Measurements from ENCODE around the gene ZP2.
"Not testable (repeated sequence)": the region's sequence is repeated elsewhere in the genome, so short reads cannot be mapped to it uniquely, and the experiment has no call there.

The ZP2 gene

DNA sequence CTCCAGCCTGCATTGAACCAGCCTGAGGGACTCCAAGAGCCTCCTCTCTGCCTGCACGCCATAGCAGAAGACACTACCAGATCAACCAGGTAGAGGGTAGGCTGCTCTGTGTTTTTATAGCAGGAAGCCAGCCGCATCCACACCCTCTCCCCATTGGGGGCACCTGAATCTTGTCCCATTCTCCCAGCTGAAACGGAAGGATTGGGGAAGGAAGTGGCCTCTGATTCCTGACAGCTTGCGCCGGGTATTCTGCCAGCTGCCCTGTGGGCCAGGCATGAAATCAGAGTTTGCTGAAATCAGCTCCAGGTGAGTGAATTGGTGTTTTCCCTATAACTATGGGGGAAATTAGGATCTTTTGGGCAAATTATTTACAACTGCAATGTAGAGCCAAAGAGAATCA, at the start of gene ZP2:
ZP2 (minus strand) TSS at position 89 of the 400 bp plus-strand sequence; CDS start at position 62, 27 bp downstream.
- DNase-seq (ENCODE audit: low read depth), result no peak

DNA sequence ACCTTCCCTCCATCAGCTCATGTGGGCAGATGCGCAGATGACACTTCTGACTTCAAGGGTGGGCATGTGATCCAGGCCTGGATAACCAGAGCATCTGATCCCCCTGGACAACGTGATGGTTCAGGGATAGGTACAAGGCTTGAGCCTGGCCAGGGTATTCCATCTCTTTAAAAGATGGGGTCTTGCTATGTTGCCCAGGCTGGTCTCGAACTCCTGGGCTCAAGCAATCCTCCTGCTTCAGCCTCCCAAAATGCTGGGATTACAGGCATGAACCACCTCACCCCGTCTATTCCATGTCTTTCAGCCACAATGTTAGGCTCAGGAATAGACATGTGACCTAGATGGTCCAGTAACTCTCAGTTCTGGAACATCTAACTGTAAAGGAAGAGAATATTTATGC, 45.9 kb upstream of the ZP2 start:
- DNase-seq (ENCODE audit: low read depth), result no peak

- DNase-seq (ENCODE audit: low read depth), result no peak
These were observed 45.3 kb upstream of the ZP2 start for GRCh38 chr16:21256636-21257035.

GRCh38 chr16:21253470-21253869, 42.1 kb upstream of the ZP2 start:
- no peak for DNase-seq (ENCODE audit: low read depth)

DNA sequence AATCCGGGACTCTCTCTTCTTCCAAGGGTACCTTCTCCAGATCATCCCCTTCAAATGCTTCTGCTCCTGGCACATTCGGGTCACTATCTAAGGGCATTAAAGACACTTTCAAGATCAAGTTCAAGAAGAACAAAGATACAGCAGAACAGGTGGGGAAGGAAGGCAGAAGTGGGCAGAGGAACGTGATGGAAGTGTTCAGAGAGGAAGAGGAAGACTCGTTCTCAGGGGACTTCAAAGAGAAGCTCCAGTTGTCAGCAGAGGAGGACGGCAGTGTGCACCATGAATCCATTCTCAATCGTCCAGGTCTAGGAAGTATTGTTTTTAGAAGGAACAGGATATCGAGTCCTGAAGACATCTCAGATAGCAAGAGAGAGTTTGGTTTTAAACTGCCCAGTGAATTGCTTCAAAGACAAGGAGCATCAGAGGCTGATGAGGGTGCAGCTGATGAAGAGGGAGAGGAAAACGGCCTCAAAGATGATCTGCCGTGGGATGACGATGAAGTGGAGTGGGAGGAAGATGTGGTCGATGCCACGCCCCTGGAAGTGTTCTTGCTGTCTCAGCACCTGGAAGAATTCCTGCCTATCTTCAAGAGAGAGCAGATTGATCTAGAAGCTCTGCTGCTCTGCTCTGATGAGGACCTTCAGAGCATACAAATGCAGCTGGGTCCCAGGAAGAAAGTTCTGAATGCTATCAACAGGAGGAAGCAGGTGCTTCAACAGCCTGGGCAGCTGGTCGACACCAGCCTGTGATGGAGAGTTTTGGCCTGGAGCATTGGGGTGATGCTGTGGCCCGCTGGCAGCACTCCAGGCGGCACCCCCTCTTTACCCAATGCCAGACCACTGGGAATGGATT, 38.9 kb upstream of the ZP2 start:
- DNase-seq (ENCODE audit: low read depth), result no peak

GRCh38 chr16:21248179-21248578, 36.8 kb upstream of the ZP2 start:
- not testable (repeated sequence) for DNase-seq (ENCODE audit: low read depth)

DNA sequence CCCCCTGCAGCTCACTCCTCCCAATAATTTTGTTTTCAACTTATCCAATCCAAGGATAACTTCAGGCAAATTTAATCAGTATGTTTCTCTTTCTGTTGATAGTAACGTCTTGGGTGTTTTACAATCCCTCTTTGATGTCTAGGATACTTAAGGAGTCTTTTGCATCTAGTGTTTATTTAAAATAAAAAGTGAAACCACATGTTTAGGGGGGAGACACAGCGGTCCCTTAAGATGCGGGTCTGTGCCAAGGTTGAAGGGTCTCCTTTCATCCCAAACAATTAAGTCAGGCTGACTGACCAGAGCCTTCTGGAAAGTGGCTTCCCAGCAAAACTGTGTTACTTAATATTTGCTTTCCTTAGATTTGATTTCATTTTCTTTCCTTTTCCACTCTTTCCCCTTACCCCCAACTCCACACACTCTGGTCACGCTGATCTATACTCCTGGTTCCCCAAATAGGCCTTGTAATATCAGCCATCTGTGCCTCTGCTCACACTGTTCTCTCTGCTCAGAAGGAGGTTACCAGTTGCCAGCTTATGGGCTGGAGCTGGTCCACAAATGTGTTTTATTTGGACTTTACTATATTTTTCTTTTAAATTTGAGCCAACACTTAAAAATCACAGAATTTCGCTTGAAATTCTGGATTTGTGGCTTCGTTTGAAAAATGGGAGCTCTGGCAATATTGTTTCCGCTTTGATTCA, 33.3 kb upstream of the ZP2 start:
- DNase-seq (ENCODE audit: low read depth), result no peak

GRCh38 chr16:21242756-21243155, 31.4 kb upstream of the ZP2 start:
- no peak for DNase-seq (ENCODE audit: low read depth)

DNA sequence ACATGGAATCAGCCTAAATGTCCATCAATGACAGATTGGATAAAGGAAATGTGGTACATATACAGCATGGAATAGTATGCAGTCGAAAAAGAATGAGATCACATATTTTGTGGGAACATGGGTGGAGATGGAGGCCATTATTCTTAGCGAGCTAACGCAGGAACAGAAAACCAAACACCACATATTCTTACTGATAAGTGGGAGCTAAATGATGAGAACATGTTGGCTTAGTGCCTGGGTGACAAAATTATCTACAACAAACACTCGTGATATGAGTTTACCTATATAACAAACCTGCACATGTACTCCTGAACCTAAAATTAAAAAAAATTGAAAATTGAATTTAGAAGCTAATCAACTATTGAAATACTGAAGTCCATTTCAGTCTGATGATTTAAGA, 28.3 kb upstream of the ZP2 start:
- no peak for DNase-seq (ENCODE audit: low read depth)

- DNase-seq (ENCODE audit: low read depth), result no peak
These were observed 25.5 kb upstream of the ZP2 start for GRCh38 chr16:21236831-21237230.

- DNase-seq (ENCODE audit: low read depth), result no peak
These were observed 23.8 kb upstream of the ZP2 start for GRCh38 chr16:21235199-21235585.

DNA sequence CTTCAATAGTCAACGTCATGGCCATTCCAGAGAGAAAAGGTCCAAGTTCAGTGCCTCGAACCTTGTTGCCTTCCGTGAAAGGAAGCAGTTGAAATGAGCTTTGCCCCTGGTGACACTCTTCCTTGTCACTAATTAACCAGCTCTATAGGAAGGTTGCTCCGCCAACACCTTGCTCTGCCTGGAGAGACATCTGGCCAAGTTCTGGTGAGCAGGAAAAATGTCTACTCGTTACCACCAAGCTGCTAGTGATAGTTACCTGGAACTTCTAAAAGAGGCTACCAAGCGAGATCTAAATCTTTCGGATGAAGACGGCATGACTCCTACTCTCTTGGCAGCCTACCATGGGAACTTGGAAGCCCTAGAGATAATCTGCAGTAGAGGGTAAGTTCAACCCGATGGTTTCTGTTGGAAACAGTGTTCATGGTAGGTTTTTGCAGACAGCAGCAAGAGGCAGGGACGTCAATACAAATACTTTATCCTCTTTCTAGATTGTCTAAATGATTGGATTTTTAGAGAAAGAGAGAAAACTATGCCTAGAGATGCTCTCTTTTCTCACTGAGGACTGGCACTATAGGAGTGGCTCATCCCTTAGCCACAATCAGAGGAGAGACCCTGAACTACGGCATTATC, 22.3 kb upstream of the ZP2 start, which contains the start of gene ANKS4B:
ANKS4B (plus strand) TSS at position 179 of the 630 bp plus-strand sequence; CDS start at position 218, 39 bp downstream.
- no peak for DNase-seq (ENCODE audit: low read depth)

GRCh38 chr16:21233045-21233520, 21.7 kb upstream of the ZP2 start:
- no peak for DNase-seq (ENCODE audit: low read depth)

- DNase-seq (ENCODE audit: low read depth), result no peak
These were observed 17.0 kb upstream of the ZP2 start for GRCh38 chr16:21228361-21228872.

DNA sequence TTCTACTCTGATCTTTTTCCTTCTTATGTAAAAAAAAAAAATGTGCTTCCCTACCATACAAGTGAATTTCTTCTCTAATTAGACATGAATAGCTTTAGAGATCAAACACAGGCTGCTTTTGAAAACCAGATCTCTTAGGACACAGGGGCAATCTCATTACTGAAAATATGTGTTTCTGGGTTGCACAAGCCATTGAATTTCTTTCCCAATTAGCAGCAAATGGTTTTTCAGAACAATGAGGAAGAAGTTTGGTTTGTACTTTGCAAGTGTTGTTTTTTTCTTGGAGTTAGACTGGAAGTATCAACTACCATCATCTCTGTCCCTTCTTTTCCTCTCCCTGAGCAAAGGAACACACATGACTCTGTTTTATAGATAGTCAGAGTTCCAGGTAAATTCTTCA, 16.5 kb upstream of the ZP2 start:
- DNase-seq (ENCODE audit: low read depth), result no peak

DNA sequence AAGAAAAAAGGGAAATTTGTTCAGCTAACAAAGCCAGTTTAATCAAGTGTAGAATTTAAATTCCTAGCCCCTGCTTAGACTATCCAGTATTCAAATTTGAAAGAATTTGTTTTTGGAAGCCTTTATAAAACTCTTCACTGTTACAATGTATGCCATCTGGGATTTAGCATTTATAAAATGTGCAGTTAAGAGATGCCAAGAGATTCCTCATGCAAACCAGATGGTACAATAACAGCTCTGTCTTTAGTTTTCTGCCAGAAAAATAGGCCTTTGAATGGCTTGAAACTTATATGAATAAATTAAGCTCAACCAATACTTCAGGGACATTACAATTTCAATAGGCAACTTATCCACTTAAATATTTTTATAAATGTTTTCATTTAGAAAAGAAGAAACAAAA, 15.4 kb upstream of the ZP2 start:
- peak; percentile 23 for DNase-seq (ENCODE audit: low read depth)

DNA sequence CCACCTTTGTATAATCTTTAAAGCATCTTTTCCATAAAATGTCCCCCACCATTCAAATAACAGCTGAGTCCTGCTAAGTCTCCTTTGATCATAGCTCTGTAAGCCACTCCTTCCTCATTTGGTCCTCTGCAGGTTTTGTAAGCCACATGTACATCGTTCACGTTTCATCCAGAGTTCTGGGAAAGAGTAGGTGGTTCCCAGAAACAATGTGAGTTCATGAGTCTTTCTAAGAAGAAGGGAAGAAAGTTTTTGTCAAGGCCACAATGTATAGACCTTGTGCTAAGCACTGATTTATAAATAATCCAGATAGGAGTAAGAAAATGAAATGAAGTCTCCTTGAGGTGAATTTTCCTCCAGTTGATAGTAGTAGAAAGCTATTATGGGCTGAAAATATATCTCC, 13.4 kb upstream of the ZP2 start:
- no peak for DNase-seq (ENCODE audit: low read depth)

GRCh38 chr16:21223787-21224186, 12.4 kb upstream of the ZP2 start:
- DNase-seq (ENCODE audit: low read depth), result no peak

DNA sequence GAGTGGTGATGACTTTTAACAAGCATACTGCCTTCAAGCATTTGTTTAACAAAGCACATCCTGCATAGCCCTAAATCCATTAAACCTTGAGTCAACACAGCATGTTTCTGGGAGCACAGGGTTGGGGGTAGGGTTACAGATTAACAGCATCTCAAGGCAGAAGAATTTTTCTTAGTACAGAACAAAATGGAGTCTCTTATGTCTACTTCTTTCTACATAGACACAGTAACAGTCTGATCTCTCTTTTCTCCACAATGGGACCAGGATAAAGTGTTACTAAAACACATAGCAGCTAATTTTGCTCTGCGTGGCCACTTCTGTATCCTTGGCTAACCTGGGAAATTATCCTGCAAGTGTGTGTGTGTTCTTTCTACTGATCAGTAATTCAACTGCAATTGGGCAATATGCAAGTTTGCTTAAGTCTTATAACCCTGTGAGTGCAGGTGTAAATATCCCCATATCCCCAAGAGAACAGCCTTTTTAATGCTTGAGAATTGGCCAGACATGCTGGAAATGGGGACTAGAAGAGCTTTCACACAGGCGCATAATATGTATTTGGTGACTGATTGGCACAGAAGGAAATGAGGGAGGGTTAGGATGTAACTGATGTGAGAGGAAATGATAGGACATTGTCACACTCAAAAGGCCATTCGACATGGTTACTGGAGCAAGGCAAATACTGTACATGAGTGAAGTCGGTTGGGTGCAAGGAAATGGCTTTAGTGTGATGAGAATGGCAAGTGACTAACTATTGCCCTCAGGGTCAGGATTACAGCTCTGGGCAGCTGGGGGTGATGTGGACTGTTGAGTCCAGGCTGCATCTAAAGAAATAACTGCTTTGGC, 11.3 kb upstream of the ZP2 start:
- no peak for DNase-seq (ENCODE audit: low read depth)

GRCh38 chr16:21219551-21219950, 8.2 kb upstream of the ZP2 start:
- DNase-seq (ENCODE audit: low read depth), result no peak

- no peak for DNase-seq (ENCODE audit: low read depth)
These were observed 6.8 kb upstream of the ZP2 start for GRCh38 chr16:21218153-21218552.

DNA sequence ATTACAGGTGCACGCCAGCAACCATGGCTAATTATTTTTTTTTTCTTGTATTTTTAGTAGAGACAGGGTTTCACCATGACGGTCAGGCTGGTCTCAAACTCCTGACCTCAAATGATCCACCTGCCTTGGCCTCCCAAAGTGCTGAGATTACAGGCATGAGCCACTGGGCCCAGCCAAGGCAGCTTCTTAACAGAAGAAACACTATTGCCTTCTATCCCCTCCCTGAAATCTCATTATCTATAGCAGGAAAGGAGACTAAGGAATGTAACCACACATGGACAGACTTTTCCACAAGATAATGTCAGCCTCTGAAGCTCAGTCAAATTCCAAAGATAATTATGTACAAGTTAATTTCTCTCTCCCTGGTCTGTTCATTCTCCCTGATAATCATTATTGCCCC, 5.7 kb upstream of the ZP2 start:
- DNase-seq (ENCODE audit: low read depth), result no peak
